HepG2 (cell line): ENCODE results near the gene PPP6R2. TPM values are rescaled to one million over a fixed set of nuclear protein-coding genes. Genes with fewer than 3 reads are reported as not detected.

Source experiments
- ATAC-seq: fragments of 200-7000 bp; cut with Tn5 transposase; 3 replicates; pipeline ENCODE4 v1.9.1; 2020; ENCODE audit warnings: mild to moderate bottlenecking, moderate library complexity
- BruUV-seq: library from RNA; stranded (reverse); fragments of 400-500 nt; replicated peaks from 2 replicates; lab custom pipeline; 2021; lab: Mats Ljungman, UMichigan
- CTCF ChIA-PET: fragments of 300-600 bp; formaldehyde crosslinking; extraction: SDS; loops from one replicate; lab custom pipeline; 2021; ENCODE audit warnings: low total read pairs, inconsistent platforms, low intra/inter-chr PET ratio; lab: Yijun Ruan, JAX
- POLR2A ChIA-PET: fragments of 350-600 bp; sonication (Branson Sonifier 250); formaldehyde crosslinking; loops from one replicate; lab custom pipeline; 2020; ENCODE audit warnings: antibody characterized with exemption, inconsistent platforms; lab: Yijun Ruan, JAX
- DNase-seq: peaks from one replicate; pipeline ENCODE4 v3.0.0-alpha.2; 2015; ENCODE audit warnings: low spot score
- FAIRE-seq: peaks from 3 replicates; lab custom pipeline; 2011; peaks lifted over from hg19 to GRCh38; lab: Jason Lieb, UNC
- H2AFZ ChIP-seq: one replicate; pipeline ENCODE4 v1.6.1; 2011; ENCODE audit warnings: low read length, inconsistent platforms
- H3K27ac ChIP-seq: fragments of 300-600 bp; 3 replicates; pipeline ENCODE4 v1.8.0; 2011; ENCODE audit warnings: mixed run types, mild to moderate bottlenecking, mixed read lengths, low read length, inconsistent platforms; ENCODE audit not compliant: insufficient read depth; ENCODE audit errors: extremely low read length
- H3K27me3 ChIP-seq, 2 experiments: fragments of 200-600 bp in 1 of 2; 2 replicates in 1 of 2; 3 replicates in 1 of 2; pipeline versions ENCODE4 v1.6.0 to v1.8.0; 2011; ENCODE audit warnings: low read length in 2 of 2, mild to moderate bottlenecking in 2 of 2, moderate library complexity in 2 of 2, inconsistent platforms in 1 of 2; ENCODE audit not compliant: insufficient read depth in 2 of 2, control insufficient read depth in 1 of 2
- H3K36me3 ChIP-seq, 2 experiments: fragments of 200-600 bp in 1 of 2; replicated peaks in 1 of 2; 2 replicates in 1 of 2; 3 replicates in 1 of 2; pipeline versions ENCODE4 v1.5.1 to v1.8.0; 2011; ENCODE audit warnings: low read length in 2 of 2, inconsistent platforms in 1 of 2; ENCODE audit not compliant: insufficient read depth in 2 of 2, control insufficient read depth in 1 of 2
- H3K4me1 ChIP-seq: 2 replicates; pipeline ENCODE4 v1.5.1; 2012; ENCODE audit warnings: low read length, inconsistent platforms; ENCODE audit not compliant: insufficient read depth
- H3K4me2 ChIP-seq: 2 replicates; pipeline ENCODE4 v1.6.0; 2011; ENCODE audit warnings: low read depth, low read length, inconsistent platforms
- H3K4me3 ChIP-seq, 3 experiments: fragments of 200-600 bp in 1 of 3; sonication (generic), shearing (Covaris generic) in 1 of 3; replicated peaks in 1 of 3; 2 replicates each; pipeline ENCODE4 v1.5.1; 2011 to 2016; ENCODE audit warnings: low read length in 3 of 3, inconsistent platforms in 2 of 3, low read depth in 2 of 3, mild to moderate bottlenecking in 2 of 3, control low read depth in 1 of 3, mixed read lengths in 1 of 3; ENCODE audit not compliant: insufficient read depth in 1 of 3
- H3K79me2 ChIP-seq: one replicate; pipeline ENCODE4 v1.6.1; 2011; ENCODE audit warnings: low read length, inconsistent platforms; ENCODE audit not compliant: insufficient read depth
- H3K9ac ChIP-seq: 2 replicates; pipeline ENCODE4 v1.6.0; 2011; ENCODE audit warnings: mild to moderate bottlenecking, low read depth, low read length, inconsistent platforms; ENCODE audit not compliant: insufficient read depth
- H3K9me3 ChIP-seq: 2 replicates; pipeline ENCODE4 v1.5.1; 2012; ENCODE audit warnings: mild to moderate bottlenecking, low read length
- H4K20me1 ChIP-seq: 2 replicates; pipeline ENCODE4 v1.6.0; 2011; ENCODE audit warnings: inconsistent platforms, mild to moderate bottlenecking, low read length, moderate library complexity; ENCODE audit not compliant: insufficient read depth
- AGO2 ChIP-seq: fragments of 200-400 bp; formaldehyde crosslinking; optimal IDR thresholded peaks from 2 replicates; pipeline ENCODE3; 2017; ENCODE audit warnings: mild to moderate bottlenecking, low read depth, low read length, moderate library complexity
- MED8 ChIP-seq: sonication (generic); formaldehyde crosslinking; IDR thresholded peaks from 2 replicates; pipeline ENCODE4 v1.8.1; 2023; ENCODE audit warnings: mild to moderate bottlenecking, missing genetic modification reagents; ENCODE audit not compliant: insufficient replicate concordance
- PRPF4 ChIP-seq: fragments of 200-400 bp; formaldehyde crosslinking; IDR thresholded peaks from 2 replicates; pipeline ENCODE4 v1.6.1; 2016; ENCODE audit warnings: low read length, low read depth; ENCODE audit not compliant: poor library complexity, severe bottlenecking
- RBFOX2 ChIP-seq: fragments of 200-400 bp; formaldehyde crosslinking; IDR thresholded peaks from 2 replicates; pipeline ENCODE4 v1.6.1; 2017; ENCODE audit warnings: low read depth, mild to moderate bottlenecking, low read length
- RFXAP ChIP-seq: sonication (generic); formaldehyde crosslinking; IDR thresholded peaks from 2 replicates; pipeline ENCODE4 v1.4.0; 2020; ENCODE audit warnings: missing genetic modification reagents, borderline replicate concordance
- SMARCE1 ChIP-seq: fragments of 450-650 bp; IDR thresholded peaks from 2 replicates; pipeline ENCODE4 v1.6.1; 2017; ENCODE audit warnings: borderline replicate concordance
- TSC22D2 ChIP-seq: sonication (generic); formaldehyde crosslinking; IDR thresholded peaks from 2 replicates; pipeline ENCODE4 v1.5.1; 2020; ENCODE audit warnings: missing genetic modification reagents, mild to moderate bottlenecking, borderline replicate concordance
- ZNF101 ChIP-seq: sonication (generic); formaldehyde crosslinking; IDR thresholded peaks from 2 replicates; pipeline ENCODE4 v1.4.0; 2020; ENCODE audit warnings: mild to moderate bottlenecking, low read depth, missing genetic modification reagents, borderline replicate concordance
- WGBS: methylation state at CpG from one replicate; pipeline ENCODE4 v1.1.6; 2017; ENCODE audit warnings: low lambda C conversion rate; 5-methylcytosine and 5-hydroxymethylcytosine counted together
- in situ Hi-C: cut with HindIII; loops from 2 replicates; pipeline ENCODE4 v1.10.0; 2017; ENCODE audit warnings: low pct_unique_long_range_greater_than_20kb; ENCODE audit not compliant: extremely low pct_ligation_motif_present
- intact Hi-C: fragments of 100-400 bp; cut with micrococcal nuclease; formaldehyde crosslinking; loops from one replicate; pipeline ENCODE4 v1.10.0; 2022; ENCODE audit not compliant: unreplicated experiment
- polyA plus RNA-seq, 8 experiments: library from polyadenylated mRNA; depleted of rRNA in 3 of 8; stranded (reverse) in 7 of 8; unstranded in 1 of 8; fragments of >200 nt; fragmentation: Illumina TruSeq in 4 of 8; extraction: Trizol in 4 of 8; gene quantifications; 2 replicates each; pipeline versions ENCODE4 v1.2.1 to v1.2.3, GENCODE V29; 2011 to 2016; ENCODE audit warnings: low read depth in 4 of 8, missing spikeins in 1 of 8, mixed read lengths in 1 of 8; ENCODE audit not compliant: insufficient read depth in 1 of 8
- total RNA-seq, 5 experiments: library from RNA; depleted of rRNA; stranded (reverse); fragments of >200 nt; fragmentation: Illumina TruSeq; extraction: Trizol; gene quantifications; 2 replicates each; pipeline ENCODE4 v1.2.3, GENCODE V29; 2016; ENCODE audit warnings: low read depth in 1 of 5
- TF ChIP-seq, protein P1 (sequence below): IDR thresholded peaks from 2 replicates; pipeline ENCODE4 v1.6.1; 2016
- TF ChIP-seq, protein P2 (sequence below): sonication (generic); formaldehyde crosslinking; conservative IDR thresholded peaks from 2 replicates; pipeline ENCODE4 v1.4.0; 2020; ENCODE audit warnings: missing genetic modification reagents

The PPP6R2 gene
- total and polyA plus RNA-seq, 2 of the 13 experiments (the other 11 are each of a cell fraction or from before 2014, with no cell fraction given): 55.0 to 102 TPM

GRCh38 chr22:50471197-50471847 lies 128.2 kb downstream of the PPP6R2 start:
- TF ChIP-seq, protein P1, sequence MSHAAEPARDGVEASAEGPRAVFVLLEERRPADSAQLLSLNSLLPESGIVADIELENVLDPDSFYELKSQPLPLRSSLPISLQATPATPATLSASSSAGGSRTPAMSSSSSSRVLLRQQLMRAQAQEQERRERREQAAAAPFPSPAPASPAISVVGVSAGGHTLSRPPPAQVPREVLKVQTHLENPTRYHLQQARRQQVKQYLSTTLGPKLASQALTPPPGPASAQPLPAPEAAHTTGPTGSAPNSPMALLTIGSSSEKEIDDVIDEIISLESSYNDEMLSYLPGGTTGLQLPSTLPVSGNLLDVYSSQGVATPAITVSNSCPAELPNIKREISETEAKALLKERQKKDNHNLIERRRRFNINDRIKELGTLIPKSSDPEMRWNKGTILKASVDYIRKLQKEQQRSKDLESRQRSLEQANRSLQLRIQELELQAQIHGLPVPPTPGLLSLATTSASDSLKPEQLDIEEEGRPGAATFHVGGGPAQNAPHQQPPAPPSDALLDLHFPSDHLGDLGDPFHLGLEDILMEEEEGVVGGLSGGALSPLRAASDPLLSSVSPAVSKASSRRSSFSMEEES (CRISPR knock-in tag): no peak
- TF ChIP-seq AGO2 (peak; percentile 38), RBFOX2 (0 out of 2 replicates have a peak, but pooled peaks have one; percentile 20)
- ChIA-PET CTCF (interaction anchor here (0.6 kb wide), 1 partner anchor 193 kb away, joined by 3 read pairs; no protein-coding TSS in a partner anchor), POLR2A (interaction anchor here (0.9 kb wide), 2 partner anchors 10 to 54 kb away, joined by 3 to 4 read pairs; partner anchors contain the start of genes ADM2 and SCO2)
- Histone ChIP-seq H3K36me3 (peaks cover 11 to 13% of the 10 kb centered on the region in 2 experiments; a peak in 4 of 5 replicates), H3K4me1 (peaks cover 50% of the 10 kb centered on the region), H3K9ac (no peak overlapping the region), H3K27ac (no peak overlapping the region), H3K4me3 (no peak overlapping the region), H3K4me2 (no peak overlapping the region), H3K27me3 (no peaks in the 10 kb centered on the region), H2AFZ (no peak overlapping the region), H4K20me1 (peaks cover 35% of the 10 kb centered on the region), H3K9me3 (no peaks in the 10 kb centered on the region), H3K79me2 (peaks cover 50% of the 10 kb centered on the region)
- FAIRE-seq (no peak), DNase-seq (no peak), ATAC-seq (no peak)
- in situ Hi-C loops: no loop called here
- intact Hi-C loops: no loop called here
- 96% methylated on average over 8 of the region's 21 CpGs for WGBS
- no TSS peak for BruUV-seq

DNA sequence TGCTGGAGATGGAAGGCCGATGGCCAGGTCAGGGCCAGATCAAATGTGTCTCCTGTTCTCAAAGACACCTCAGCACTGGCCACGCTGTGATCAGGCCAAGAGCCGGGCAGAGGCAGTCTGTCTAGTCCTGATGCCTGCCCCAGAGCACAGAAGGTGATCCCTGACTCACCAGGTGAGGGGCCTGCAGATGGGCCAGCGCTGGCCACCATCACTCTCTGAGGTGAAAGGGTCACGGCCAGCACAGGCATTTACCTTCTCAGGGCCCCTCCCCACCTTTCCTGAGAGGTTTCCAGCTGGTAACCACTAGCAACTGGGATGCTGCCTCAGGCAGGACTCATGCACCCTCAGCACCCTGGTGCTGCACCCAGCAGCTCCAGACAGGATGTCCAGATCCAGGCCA lies 128.8 kb downstream of the PPP6R2 start:
- Histone ChIP-seq H2AFZ (no peak overlapping the region), H3K36me3 (peaks cover 6% of the 10 kb centered on the region in 2 experiments; a peak in 4 of 5 replicates), H4K20me1 (peaks cover 35% of the 10 kb centered on the region), H3K27me3 (no peaks in the 10 kb centered on the region), H3K79me2 (peaks cover 50% of the 10 kb centered on the region), H3K9ac (no peak overlapping the region), H3K4me2 (no peak overlapping the region), H3K9me3 (no peaks in the 10 kb centered on the region), H3K27ac (no peak overlapping the region), H3K4me3 (no peak overlapping the region), H3K4me1 (peaks cover 55% of the 10 kb centered on the region)
- ATAC-seq (no peak), FAIRE-seq (no peak), DNase-seq (no peak)
- WGBS: 100% methylated on average over 3 of the region's 5 CpGs
- POLR2A ChIA-PET: no interaction called here
- intact Hi-C loops: no loop called here
- BruUV-seq: no TSS peak
- in situ Hi-C loops: no loop called here
- CTCF ChIA-PET: no interaction called here
- TF ChIP-seq SMARCE1 (no peak), TSC22D2 (CRISPR knock-in tag) (no peak), PRPF4 (no peak), RBFOX2 (no peak), MED8 (no peak), ZNF101 (no peak), AGO2 (no peak), RFXAP (CRISPR knock-in tag) (no peak)
- TF ChIP-seq, protein P2, sequence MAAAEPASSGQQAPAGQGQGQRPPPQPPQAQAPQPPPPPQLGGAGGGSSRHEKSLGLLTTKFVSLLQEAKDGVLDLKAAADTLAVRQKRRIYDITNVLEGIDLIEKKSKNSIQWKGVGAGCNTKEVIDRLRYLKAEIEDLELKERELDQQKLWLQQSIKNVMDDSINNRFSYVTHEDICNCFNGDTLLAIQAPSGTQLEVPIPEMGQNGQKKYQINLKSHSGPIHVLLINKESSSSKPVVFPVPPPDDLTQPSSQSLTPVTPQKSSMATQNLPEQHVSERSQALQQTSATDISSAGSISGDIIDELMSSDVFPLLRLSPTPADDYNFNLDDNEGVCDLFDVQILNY: no peak
